GM11168 (cell line): ENCODE data around the gene DOP1A.

Experiments
- in situ Hi-C: fragments of 300-500 bp; cut with MboI; formaldehyde crosslinking; loops from one replicate; pipeline ENCODE4 v1.12.0; 2022; ENCODE audit warnings: low sequenced_read_pairs; ENCODE audit not compliant: unreplicated experiment

DOP1A gene

DNA sequence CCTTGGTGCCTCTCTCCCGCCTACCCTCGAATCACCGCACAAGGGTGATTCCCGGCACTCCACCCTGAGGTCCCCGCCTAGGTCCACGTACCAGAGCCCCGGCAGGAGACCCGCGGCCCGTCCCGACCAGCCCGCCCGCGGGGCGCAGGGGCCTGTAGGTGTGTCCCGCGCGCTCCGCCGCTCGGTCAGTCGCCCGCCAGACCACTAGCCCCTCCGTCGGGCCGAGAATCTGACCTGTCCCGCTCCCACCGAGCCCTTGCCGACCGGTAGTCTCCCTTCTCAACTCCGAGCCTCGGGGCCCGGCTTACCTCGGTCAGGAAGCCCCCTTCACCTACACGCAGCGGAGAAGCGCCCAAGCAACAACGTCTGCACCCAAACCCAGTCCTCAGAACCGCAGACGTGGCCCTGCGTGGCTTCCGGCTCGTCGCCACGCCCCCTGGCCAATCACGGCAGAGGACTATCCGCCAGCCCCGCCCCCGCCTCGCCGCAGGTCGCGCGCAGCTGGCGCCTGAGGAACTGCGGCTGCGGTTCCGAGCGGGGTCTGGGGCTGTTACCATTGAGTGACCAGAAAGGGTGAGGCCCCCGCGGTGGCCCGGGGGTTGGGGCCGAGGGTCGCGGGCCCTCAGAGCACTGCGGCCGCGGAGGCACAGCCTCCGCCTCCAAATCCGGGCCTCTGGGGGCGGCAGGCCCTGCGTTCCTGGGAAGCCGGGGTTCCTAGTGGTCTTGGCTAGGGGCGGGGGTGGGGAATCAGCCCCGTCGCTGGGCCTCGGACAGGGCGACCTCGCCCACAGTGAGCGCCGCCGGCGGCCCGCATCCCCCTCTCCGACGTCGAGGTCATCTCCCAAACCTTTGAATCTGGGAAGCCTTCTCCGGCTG is 125.6 kb downstream of the DOP1A start, which contains the start of the genes PGM3 and RWDD2A:
TSS of gene PGM3 (minus strand) at position 395 of the 876 bp plus-strand sequence. CDS start 2,253 bp downstream, outside the sequence.
TSS of gene RWDD2A (plus strand) at position 487 of the 876 bp plus-strand sequence. CDS start 1,095 bp downstream, outside the sequence.
- in situ Hi-C loops, result no loop called here

DNA sequence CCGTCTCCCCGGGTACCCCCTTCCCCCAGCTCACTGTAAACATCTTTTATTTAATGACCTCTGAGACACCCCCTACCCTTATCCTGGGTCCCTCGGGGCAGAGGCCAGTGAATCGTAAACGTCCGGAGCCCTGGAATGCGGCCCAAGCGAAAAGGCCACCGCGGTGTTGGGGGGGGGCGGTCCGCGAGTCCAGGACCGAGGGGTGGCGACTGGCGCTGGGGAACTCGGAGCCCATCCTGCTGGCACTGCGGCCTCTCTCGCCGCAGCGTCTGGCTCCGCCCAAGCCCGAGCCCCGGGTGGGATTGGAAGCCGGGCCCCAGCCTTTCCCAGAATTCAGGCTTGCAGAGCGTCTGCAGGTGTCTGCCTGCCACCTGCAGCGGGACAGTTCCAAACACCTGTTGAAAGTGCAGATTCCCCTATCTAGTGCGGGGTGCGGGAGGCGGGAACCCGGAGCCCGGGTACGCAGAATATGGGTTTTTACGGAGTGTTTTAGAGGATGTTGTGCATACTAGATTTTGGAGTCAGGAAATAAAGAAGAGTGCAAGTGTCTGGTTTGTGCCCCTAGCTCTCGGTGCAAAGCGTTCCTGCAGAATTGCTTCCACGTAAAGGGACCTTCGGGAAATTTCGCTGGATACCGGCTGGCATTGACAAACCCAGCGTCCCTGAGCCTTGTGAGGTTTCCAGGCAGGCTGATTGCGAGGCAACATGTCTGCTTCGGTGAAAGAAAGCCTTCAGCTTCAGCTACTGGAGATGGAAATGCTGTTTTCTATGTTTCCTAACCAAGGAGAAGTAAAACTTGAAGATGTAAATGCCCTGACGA is 126.5 kb downstream of the DOP1A start:
- in situ Hi-C loops, result no loop called here

GRCh38 chr6:83198486-83199172 is 131.2 kb downstream of the DOP1A start:
- in situ Hi-C loops, result no loop called here

DNA sequence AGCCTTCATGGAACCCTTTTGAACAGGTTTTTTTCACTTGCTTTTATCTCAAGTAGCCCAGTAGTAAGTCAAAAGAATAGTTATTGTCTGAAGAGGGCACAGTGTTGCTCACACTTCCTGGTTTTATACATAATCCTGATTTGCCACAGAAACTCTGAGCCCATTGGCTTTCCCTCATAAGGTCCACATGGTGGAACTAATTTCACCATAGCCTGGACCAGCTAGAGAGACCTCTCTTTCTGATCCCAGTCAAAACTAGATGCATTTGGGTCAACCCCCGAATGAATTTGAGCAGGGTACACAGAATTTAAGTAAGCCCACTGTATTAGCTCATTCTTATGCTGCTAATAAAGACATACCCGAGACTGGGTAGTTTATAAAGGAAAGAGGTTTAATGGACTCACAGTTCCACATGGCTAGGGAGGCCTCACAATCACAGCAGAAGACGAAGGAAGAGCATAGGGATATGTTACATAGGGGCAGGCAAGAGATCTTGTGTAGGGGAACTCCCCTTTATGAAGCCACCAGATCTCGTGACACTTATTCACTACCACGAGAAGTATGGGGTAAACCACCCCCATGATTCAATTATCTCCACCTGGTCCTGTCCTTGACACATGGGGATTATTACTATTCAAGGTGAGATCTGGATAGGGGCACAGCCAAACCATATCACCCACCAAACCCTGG is 131.8 kb downstream of the DOP1A start:
- in situ Hi-C loops, result no loop called here

DNA sequence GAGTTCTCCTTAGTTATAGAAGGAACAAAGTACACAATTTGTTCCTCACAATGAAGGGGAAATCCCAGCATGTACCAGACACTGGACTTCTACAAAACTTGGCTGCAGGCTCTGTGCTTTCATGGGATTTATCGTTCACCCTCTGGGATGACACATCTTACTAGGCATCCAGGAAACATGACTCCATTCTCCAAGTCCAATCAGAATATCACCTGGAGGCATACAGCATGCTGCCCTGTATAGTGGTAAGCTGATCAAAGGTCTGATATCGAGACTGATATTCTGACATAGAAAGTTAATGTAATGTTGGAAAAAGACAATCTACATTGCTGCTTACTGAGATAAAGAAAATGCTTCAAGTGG is 132.4 kb downstream of the DOP1A start:
- in situ Hi-C loops, result no loop called here

GRCh38 chr6:83202031-83202430 is 134.6 kb downstream of the DOP1A start:
- in situ Hi-C loops, result no loop called here

DNA sequence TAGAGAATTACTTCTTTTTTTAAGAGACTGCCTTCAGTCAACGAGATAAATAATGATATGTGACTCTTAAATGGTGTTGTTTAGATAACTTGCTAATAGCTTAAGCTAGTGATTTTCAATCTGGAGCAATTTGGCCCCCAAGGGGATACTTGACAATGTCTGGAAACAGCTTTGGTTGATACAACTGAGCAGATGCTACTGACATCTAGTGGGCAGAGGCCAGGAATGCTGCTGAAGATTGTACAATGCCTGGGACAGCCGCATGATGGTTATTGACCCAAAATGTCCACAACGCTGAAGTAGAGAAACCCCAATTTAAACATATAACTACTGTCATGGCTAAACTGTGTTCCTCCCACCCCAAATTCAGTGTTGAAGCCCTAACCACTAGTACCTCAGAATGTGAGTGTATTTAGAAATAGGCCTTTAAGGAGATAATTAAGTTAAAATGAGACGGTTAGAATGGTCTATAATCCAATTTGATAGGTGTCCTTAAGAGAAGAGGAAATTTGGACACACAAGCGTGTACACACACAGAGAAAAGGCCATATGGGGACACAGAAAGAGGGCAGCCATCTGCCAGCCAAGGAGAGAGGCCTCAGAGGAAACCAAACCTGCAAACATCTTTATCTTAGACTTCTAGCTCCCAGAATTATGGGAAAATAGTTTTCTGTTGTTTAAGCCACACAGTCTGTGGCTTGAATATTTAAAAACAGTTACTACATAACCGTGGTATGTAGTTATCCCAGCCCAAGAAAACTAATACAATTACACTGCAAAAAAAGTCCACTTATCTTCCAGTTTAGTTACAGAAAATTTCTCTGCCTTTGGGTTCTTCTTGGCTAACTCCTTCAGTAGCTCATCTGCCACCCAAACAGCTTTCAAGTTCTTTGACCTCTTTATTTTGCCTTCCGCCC is 147.9 kb downstream of the DOP1A start:
- in situ Hi-C loops, result no loop called here

- in situ Hi-C loops, result no loop called here
Observed at GRCh38 chr6:83216806-83217205, 149.3 kb downstream of the DOP1A start.
